ENCODE measurements around the gene GLT1D1.

Gene GLT1D1

GRCh38 chr12:128916425-128916824 lies 63.1 kb downstream of the GLT1D1 start:
- no peak for FAIRE-seq

GRCh38 chr12:128918481-128919260 lies 65.4 kb downstream of the GLT1D1 start:
- no peak for FAIRE-seq

GRCh38 chr12:128920468-128920867 lies 67.2 kb downstream of the GLT1D1 start:
- FAIRE-seq: no peak

- no peak for FAIRE-seq
Measured at GRCh38 chr12:128928361-128928760, 75.1 kb downstream of the GLT1D1 start.

- no peak for FAIRE-seq
Measured at GRCh38 chr12:128929057-128929456, 75.8 kb downstream of the GLT1D1 start.

- no peak for FAIRE-seq
Measured at GRCh38 chr12:128930606-128931005, 77.3 kb downstream of the GLT1D1 start.

- no peak for FAIRE-seq
Measured at GRCh38 chr12:128932521-128932920, 79.2 kb downstream of the GLT1D1 start.

GRCh38 chr12:128933039-128933438 lies 79.8 kb downstream of the GLT1D1 start:
- no peak for FAIRE-seq

GRCh38 chr12:128933926-128934325 lies 80.6 kb downstream of the GLT1D1 start:
- no peak for FAIRE-seq

- FAIRE-seq: no peak
Measured at GRCh38 chr12:128938886-128939285, 85.6 kb downstream of the GLT1D1 start.

GRCh38 chr12:128940090-128940888 lies 87.0 kb downstream of the GLT1D1 start:
- no peak for FAIRE-seq

- no peak for FAIRE-seq
Measured at GRCh38 chr12:128940974-128941373, 87.7 kb downstream of the GLT1D1 start.

- no peak for FAIRE-seq
Measured at GRCh38 chr12:128942960-128943477, 89.7 kb downstream of the GLT1D1 start.

- no peak for FAIRE-seq
Measured at GRCh38 chr12:128944956-128945355, 91.7 kb downstream of the GLT1D1 start.

- FAIRE-seq: no peak
Measured at GRCh38 chr12:128947209-128947608, 93.9 kb downstream of the GLT1D1 start.

GRCh38 chr12:128949086-128949485 lies 95.8 kb downstream of the GLT1D1 start:
- FAIRE-seq: no peak

- no peak for FAIRE-seq
Measured at GRCh38 chr12:128951448-128951847, 98.2 kb downstream of the GLT1D1 start.

GRCh38 chr12:128956755-128957154 lies 103.5 kb downstream of the GLT1D1 start:
- no peak for FAIRE-seq

- no peak for FAIRE-seq
Measured at GRCh38 chr12:128959901-128960300, 106.6 kb downstream of the GLT1D1 start.

- FAIRE-seq: no peak
Measured at GRCh38 chr12:128961308-128961902, 108.1 kb downstream of the GLT1D1 start.

- FAIRE-seq: no peak
Measured at GRCh38 chr12:128961957-128962356, 108.7 kb downstream of the GLT1D1 start.

- FAIRE-seq: no peak
Measured at GRCh38 chr12:128966203-128966810, 113.0 kb downstream of the GLT1D1 start.

- FAIRE-seq: no peak
Measured at GRCh38 chr12:128968668-128969067, 115.4 kb downstream of the GLT1D1 start.
